Panc1 (cell line): ENCODE data around the gene PPM1B. TPM values are rescaled to one million over a fixed set of nuclear protein-coding genes. Genes with fewer than 3 reads are reported as not detected.

Experiments used
- ATAC-seq: fragments of 200-7000 bp; cut with Tn5 transposase; 2 replicates; pipeline ENCODE4 v1.9.1; 2020; ENCODE audit warnings: mild to moderate bottlenecking, moderate library complexity
- BruUV-seq: library from RNA; stranded (reverse); fragments of 400-500 nt; replicated peaks from 2 replicates; lab custom pipeline; 2021; lab: Mats Ljungman, UMichigan
- CTCF ChIA-PET: fragments of 300-600 bp; sonication (Branson Sonifier 250); formaldehyde crosslinking; loops from one replicate; lab custom pipeline; 2022; ENCODE audit warnings: antibody characterized with exemption; lab: Charles Lee
- POLR2A ChIA-PET: fragments of 300-600 bp; sonication (Branson Sonifier 250); formaldehyde crosslinking; loops from one replicate; lab custom pipeline; 2022; ENCODE audit warnings: antibody characterized with exemption; lab: Charles Lee
- DNase-seq: peaks from one replicate; pipeline ENCODE4 v3.0.0-alpha.2; 2010; ENCODE audit warnings: low read depth, low spot score
- H3K27ac ChIP-seq: 2 replicates; pipeline ENCODE4 v1.5.1; 2011; ENCODE audit warnings: mild to moderate bottlenecking, low read length, inconsistent platforms
- H3K27me3 ChIP-seq: fragments of 200-500 bp; sonication (Bioruptor generic); 2 replicates; pipeline ENCODE4 v1.6.0; 2014; ENCODE audit warnings: low read length, inconsistent platforms; ENCODE audit not compliant: control insufficient read depth, insufficient read depth
- H3K36me3 ChIP-seq: fragments of 200-500 bp; sonication (Bioruptor generic); 2 replicates; pipeline ENCODE4 v1.5.1; 2014; ENCODE audit warnings: inconsistent platforms, mild to moderate bottlenecking, low read length, moderate library complexity; ENCODE audit not compliant: control insufficient read depth, insufficient read depth
- H3K4me1 ChIP-seq: 2 replicates; pipeline ENCODE4 v1.5.1; 2011; ENCODE audit warnings: inconsistent platforms, mild to moderate bottlenecking, low read length, moderate library complexity; ENCODE audit not compliant: control insufficient read depth, insufficient read depth
- H3K4me3 ChIP-seq, 2 experiments: 2 replicates each; pipeline ENCODE4 v1.5.1; 2011 to 2012; ENCODE audit warnings: low read depth in 2 of 2, low read length in 2 of 2, mild to moderate bottlenecking in 2 of 2, inconsistent platforms in 1 of 2, moderate library complexity in 1 of 2
- H3K9me3 ChIP-seq: fragments of 200-500 bp; sonication (Bioruptor generic); 2 replicates; pipeline ENCODE4 v1.5.1; 2014; ENCODE audit warnings: low read depth, mild to moderate bottlenecking, inconsistent platforms, low read length, moderate library complexity; ENCODE audit not compliant: control insufficient read depth, insufficient read depth
- CTCF ChIP-seq: fragments of 450-650 bp; IDR thresholded peaks from 2 replicates; pipeline ENCODE4 v1.5.1; 2017; ENCODE audit warnings: mild to moderate bottlenecking
- POLR2AphosphoS5 ChIP-seq: IDR thresholded peaks from 2 replicates; pipeline ENCODE4 v1.6.1; 2012; ENCODE audit warnings: mild to moderate bottlenecking, low read depth, low read length, moderate library complexity
- REST ChIP-seq, 2 experiments: IDR thresholded peaks; 2 replicates each; pipeline ENCODE4 v1.6.1; 2011 to 2012; ENCODE audit warnings: low read depth in 2 of 2, control low read depth in 1 of 2, low read length in 1 of 2, mild to moderate bottlenecking in 1 of 2, moderate library complexity in 1 of 2; ENCODE audit not compliant: insufficient read depth in 1 of 2
- SIN3A ChIP-seq: IDR thresholded peaks from 2 replicates; pipeline ENCODE4 v1.6.1; 2012; ENCODE audit warnings: low read depth, mild to moderate bottlenecking, low read length, moderate library complexity, borderline replicate concordance; ENCODE audit not compliant: insufficient read depth
- TCF7L2 ChIP-seq: IDR thresholded peaks from 2 replicates; pipeline ENCODE4 v1.6.1; 2011; ENCODE audit warnings: mild to moderate bottlenecking, low read depth, low read length, inconsistent platforms
- in situ Hi-C: cut with HindIII; loops from 2 replicates; pipeline ENCODE4 v1.10.0; 2016; ENCODE audit warnings: low sequenced_read_pairs, low pct_unique_long_range_greater_than_20kb
- intact Hi-C: fragments of 100-400 bp; cut with micrococcal nuclease; formaldehyde crosslinking; loops from one replicate; pipeline ENCODE4 v1.10.0; 2022; ENCODE audit not compliant: unreplicated experiment
- total RNA-seq: library from RNA; stranded (reverse); gene quantifications from one replicate; pipeline ENCODE4 v1.2.1, GENCODE V29; 2021; ENCODE audit not compliant: unreplicated experiment

Gene PPM1B
- total RNA-seq, 1 experiment from 2014 or later, result 36.0 TPM

GRCh38 chr2:44269831-44270230 lies 101.2 kb downstream of the PPM1B start:
- BruUV-seq, result no TSS peak
- Histone ChIP-seq H3K27ac (no peak overlapping the region), H3K27me3 (no peaks in the 10 kb centered on the region), H3K36me3 (no peaks in the 10 kb centered on the region), H3K9me3 (no peaks in the 10 kb centered on the region), H3K4me3 (no peak overlapping the region), H3K4me1 (peaks cover 6% of the 10 kb centered on the region; the same call in 1 of the 2 replicates)
- in situ Hi-C loops (no loop called here), intact Hi-C loops (no loop called here)
- ATAC-seq, result no peak
- no peak for DNase-seq
- POLR2A ChIA-PET, result interaction anchor here (0.6 kb wide), 1 partner anchor 167 kb away, joined by 3 read pairs; no protein-coding TSS in a partner anchor
- no peak for TF ChIP-seq REST (IDR thresholded peaks at IDR 0.05; ENCODE audit: insufficient read depth in 1 of 2, low read depth in 2 of 2, low read length in 1 of 2)
- TF ChIP-seq SIN3A, result no peak
- TF ChIP-seq CTCF, result no peak
- TF ChIP-seq POLR2AphosphoS5, result no peak
- no peak for TF ChIP-seq TCF7L2
- CTCF ChIA-PET, result interaction anchor here (0.5 kb wide), 1 partner anchor 183 kb away, joined by 4 read pairs; no protein-coding TSS in a partner anchor

- ChIA-PET POLR2A (no interaction called here), CTCF (interaction anchor here (1.2 kb wide), 1 partner anchor 20 kb away, joined by 4 read pairs; no protein-coding TSS in a partner anchor)
- no peaks in the 10 kb centered on the region for H3K9me3 ChIP-seq
- no peak overlapping the region for H3K4me3 ChIP-seq
- BruUV-seq, result no TSS peak
- in situ Hi-C loops (no loop called here), intact Hi-C loops (no loop called here)
- no peaks in the 10 kb centered on the region for H3K36me3 ChIP-seq
- H3K4me1 ChIP-seq, result peaks cover 12% of the 10 kb centered on the region; the same call in 1 of the 2 replicates
- no peak overlapping the region for H3K27ac ChIP-seq
- no peaks in the 10 kb centered on the region for H3K27me3 ChIP-seq
- ATAC-seq (no peak), DNase-seq (no peak)
- TF ChIP-seq TCF7L2 (no peak), SIN3A (no peak), POLR2AphosphoS5 (no peak), REST (IDR thresholded peaks at IDR 0.05; ENCODE audit: insufficient read depth in 1 of 2, low read depth in 2 of 2, low read length in 1 of 2) (no peak), CTCF (no peak)
Measured at GRCh38 chr2:44271296-44271695, 102.6 kb downstream of the PPM1B start.
